Peyer's patch (tissue), 4 donors: Measurements from ENCODE around the gene RAB9A.

Experiments
- POLR2A ChIP-seq, 2 donors: fragments of 450-650 bp; IDR thresholded peaks; one replicate each; pipeline ENCODE4 v1.5.1; 2017; ENCODE audit warnings: antibody characterized with exemption in 2 of 2, mild to moderate bottlenecking in 2 of 2, moderate library complexity in 2 of 2
- TF ChIP-seq, protein P1 (sequence below), 6 experiments: fragments of 450-650 bp in 4 of 6; fragments of 200-600 bp in 2 of 6; sonication (generic) in 1 of 6; IDR thresholded peaks; one replicate each; pipeline ENCODE4 v1.5.1; 2017 to 2019; ENCODE audit warnings: antibody characterized with exemption in 6 of 6, mild to moderate bottlenecking in 3 of 6, moderate library complexity in 1 of 6

- TF ChIP-seq POLR2A (IDR thresholded peaks at IDR 0.05), result peak; percentile 77 to 80
- TF ChIP-seq, protein P1, sequence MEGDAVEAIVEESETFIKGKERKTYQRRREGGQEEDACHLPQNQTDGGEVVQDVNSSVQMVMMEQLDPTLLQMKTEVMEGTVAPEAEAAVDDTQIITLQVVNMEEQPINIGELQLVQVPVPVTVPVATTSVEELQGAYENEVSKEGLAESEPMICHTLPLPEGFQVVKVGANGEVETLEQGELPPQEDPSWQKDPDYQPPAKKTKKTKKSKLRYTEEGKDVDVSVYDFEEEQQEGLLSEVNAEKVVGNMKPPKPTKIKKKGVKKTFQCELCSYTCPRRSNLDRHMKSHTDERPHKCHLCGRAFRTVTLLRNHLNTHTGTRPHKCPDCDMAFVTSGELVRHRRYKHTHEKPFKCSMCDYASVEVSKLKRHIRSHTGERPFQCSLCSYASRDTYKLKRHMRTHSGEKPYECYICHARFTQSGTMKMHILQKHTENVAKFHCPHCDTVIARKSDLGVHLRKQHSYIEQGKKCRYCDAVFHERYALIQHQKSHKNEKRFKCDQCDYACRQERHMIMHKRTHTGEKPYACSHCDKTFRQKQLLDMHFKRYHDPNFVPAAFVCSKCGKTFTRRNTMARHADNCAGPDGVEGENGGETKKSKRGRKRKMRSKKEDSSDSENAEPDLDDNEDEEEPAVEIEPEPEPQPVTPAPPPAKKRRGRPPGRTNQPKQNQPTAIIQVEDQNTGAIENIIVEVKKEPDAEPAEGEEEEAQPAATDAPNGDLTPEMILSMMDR (IDR thresholded peaks at IDR 0.05), result no peak
Measured at GRCh38 chrX:13688958-13689740, at the start of gene RAB9A.
